Stomach (tissue), 9 donors: ENCODE measurements around the gene RNF135. TPM values are rescaled to one million over a fixed set of nuclear protein-coding genes. Genes with fewer than 3 reads are reported as not detected.

Source experiments
- DNase-seq, 2 donors: peaks; one replicate each; pipeline versions ENCODE4 v3.0.0 to v3.0.0-alpha.2; 2013 to 2019
- H3K27ac ChIP-seq, 5 donors: fragments of 200-600 bp in 4 of 5; sonication (generic) in 4 of 5; one replicate each; pipeline ENCODE4 v1.5.1; 2013 to 2019; ENCODE audit warnings: mild to moderate bottlenecking in 1 of 5, moderate library complexity in 1 of 5
- H3K27me3 ChIP-seq, 3 donors: fragments of 200-600 bp; sonication (generic); one replicate each; pipeline ENCODE4 v1.5.1; 2017 to 2019; ENCODE audit warnings: mixed run types in 1 of 3
- H3K36me3 ChIP-seq, 4 donors: fragments of 200-600 bp; sonication (generic); 1 replicate in 3 of 4; 2 replicates in 1 of 4; pipeline ENCODE4 v1.5.1; 2016 to 2019
- H3K4me1 ChIP-seq, 4 donors: fragments of 200-600 bp; sonication (generic); one replicate each; pipeline ENCODE4 v1.5.1; 2016 to 2019
- H3K4me3 ChIP-seq, 4 donors: fragments of 200-600 bp; sonication (generic) in 3 of 4; one replicate each; pipeline ENCODE4 v1.5.1; 2016 to 2019; ENCODE audit warnings: mild to moderate bottlenecking in 1 of 4
- H3K9me3 ChIP-seq, 4 donors: fragments of 200-600 bp; sonication (generic); one replicate each; pipeline ENCODE4 v1.5.1; 2016 to 2019
- CTCF ChIP-seq, 7 experiments: fragments of 450-650 bp in 4 of 7; fragments of 200-600 bp in 3 of 7; sonication (generic) in 3 of 7; IDR thresholded peaks; one replicate each; pipeline ENCODE4 v1.5.1; 2016 to 2019; ENCODE audit warnings: antibody characterized with exemption in 7 of 7, control low read depth in 2 of 7, mild to moderate bottlenecking in 1 of 7
- EP300 ChIP-seq: sonication (generic); formaldehyde crosslinking; IDR thresholded peaks from one replicate; pipeline ENCODE4 v1.6.1; 2017; ENCODE audit warnings: antibody characterized with exemption
- POLR2A ChIP-seq, 4 donors: fragments of 450-650 bp; IDR thresholded peaks; one replicate each; pipeline ENCODE4 v1.6.1; 2016; ENCODE audit warnings: antibody characterized with exemption in 4 of 4, control low read depth in 2 of 4, mild to moderate bottlenecking in 1 of 4, moderate library complexity in 1 of 4
- POLR2AphosphoS5 ChIP-seq, 3 donors: sonication (generic); formaldehyde crosslinking; IDR thresholded peaks; one replicate each; pipeline ENCODE4 v1.6.1; 2016; ENCODE audit warnings: antibody characterized with exemption in 3 of 3
- WGBS, 5 donors: extraction: QIAGEN DNeasy Blood & Tissue Kit in 3 of 5; methylation state at CpG; one replicate each; pipeline versions ENCODE4 v1.1.5 to v1.1.7; 2013 to 2018; 5-methylcytosine and 5-hydroxymethylcytosine counted together
- intact Hi-C: fragments of 100-400 bp; cut with DNase I; formaldehyde crosslinking; loops from one replicate; pipeline ENCODE4 v1.15.1; 2023; ENCODE audit warnings: low total_unique reads
- polyA plus RNA-seq, 3 donors: library from polyadenylated mRNA; stranded (reverse); fragments of 200-250 nt; gene quantifications; one replicate each; pipeline ENCODE4 v1.2.3, GENCODE V29; 2013
- total RNA-seq, 5 donors: library from RNA; depleted of rRNA; stranded (reverse); fragments of >200 nt; gene quantifications; one replicate each; pipeline versions ENCODE4 v1.1.0 to v1.2.3, GENCODE V29; 2014 to 2016
- donor health status: healthy with polysubstance abuse.
- donor health status: Bipolar disorder and iron deficiency.
- donor health status: healthy.

Gene RNF135
- total and polyA plus RNA-seq, 8 donors, result 1.8 to 18.7 (median 10.4) TPM

- Histone ChIP-seq H3K27me3 (peaks cover 0 to 34% (median 18%) of the 10 kb centered on the region in 3 donors), H3K4me3 (no peak overlapping the region), H3K9me3 (no peaks in the 10 kb centered on the region), H3K4me1 (peaks cover 13 to 21% (median 16%) of the 10 kb centered on the region in 4 donors), H3K36me3 (no peaks in the 10 kb centered on the region), H3K27ac (no peak overlapping the region)
- no peak for DNase-seq
- TF ChIP-seq CTCF (IDR thresholded peaks at IDR 0.05), result no peak
- no peak for TF ChIP-seq POLR2AphosphoS5 (IDR thresholded peaks at IDR 0.05)
- no peak for TF ChIP-seq EP300
- TF ChIP-seq POLR2A (IDR thresholded peaks at IDR 0.05), result no peak
- 37 to 62% (median 55%) methylated on average over 2 of the region's 2 CpGs for WGBS, 5 donors
- intact Hi-C loops, result no loop called here
Measured at GRCh38 chr17:30924341-30924740, 46.5 kb upstream of the RNF135 start.

- Histone ChIP-seq H3K27me3 (peaks cover 0 to 32% (median 18%) of the 10 kb centered on the region in 3 donors), H3K27ac (no peak overlapping the region), H3K36me3 (no peaks in the 10 kb centered on the region), H3K9me3 (no peaks in the 10 kb centered on the region), H3K4me3 (no peak overlapping the region), H3K4me1 (peaks cover 13 to 16% (median 14%) of the 10 kb centered on the region in 4 donors)
- intact Hi-C loops, result no loop called here
- DNase-seq, result no peak
- 74 to 86% (median 82%) methylated on average over 6 of the region's 6 CpGs for WGBS, 5 donors
- TF ChIP-seq POLR2AphosphoS5 (IDR thresholded peaks at IDR 0.05) (no peak), CTCF (IDR thresholded peaks at IDR 0.05) (no peak), EP300 (no peak), POLR2A (IDR thresholded peaks at IDR 0.05) (no peak)
Measured at GRCh38 chr17:30926516-30926915, 44.3 kb upstream of the RNF135 start.

- no peak overlapping the region for H3K4me3 ChIP-seq
- H3K4me1 ChIP-seq, result peaks cover under 1 to 3% (median 1%) of the 10 kb centered on the region in 4 donors
- H3K36me3 ChIP-seq, result no peaks in the 10 kb centered on the region
- H3K27me3 ChIP-seq, result peaks cover 0 to 19% (median 6%) of the 10 kb centered on the region in 3 donors
- no peak overlapping the region for H3K27ac ChIP-seq
- H3K9me3 ChIP-seq, result no peaks in the 10 kb centered on the region
- DNase-seq, result no peak
- WGBS, 5 donors, result 94 to 96% (median 95%) methylated on average over 5 of the region's 5 CpGs
- TF ChIP-seq CTCF (IDR thresholded peaks at IDR 0.05) (no peak), POLR2AphosphoS5 (IDR thresholded peaks at IDR 0.05) (no peak), EP300 (no peak), POLR2A (IDR thresholded peaks at IDR 0.05) (no peak)
- intact Hi-C loops, result no loop called here
Measured at GRCh38 chr17:30927756-30928155, 43.1 kb upstream of the RNF135 start.

GRCh38 chr17:30928584-30928983 lies 42.3 kb upstream of the RNF135 start:
- H3K9me3 ChIP-seq, result no peaks in the 10 kb centered on the region
- H3K4me3 ChIP-seq, result no peak overlapping the region
- TF ChIP-seq POLR2A (IDR thresholded peaks at IDR 0.05) (no peak), EP300 (no peak), POLR2AphosphoS5 (IDR thresholded peaks at IDR 0.05) (no peak), CTCF (IDR thresholded peaks at IDR 0.05) (no peak)
- WGBS, 5 donors, result 76 to 88% (median 81%) methylated on average over 3 of the region's 3 CpGs
- peaks cover 0 to 11% (median 0%) of the 10 kb centered on the region in 3 donors for H3K27me3 ChIP-seq
- no peaks in the 10 kb centered on the region for H3K36me3 ChIP-seq
- H3K27ac ChIP-seq, result no peak overlapping the region
- no peak for DNase-seq
- intact Hi-C loops, result no loop called here
- H3K4me1 ChIP-seq, result no peaks in the 10 kb centered on the region
